Stomach (tissue), 4 donors: ENCODE results near the gene CSTF2.

Experiments used
- EP300 ChIP-seq: sonication (generic); formaldehyde crosslinking; IDR thresholded peaks from one replicate; pipeline ENCODE4 v1.6.1; 2017; ENCODE audit warnings: antibody characterized with exemption
- POLR2A ChIP-seq, 4 donors: fragments of 450-650 bp; IDR thresholded peaks; one replicate each; pipeline ENCODE4 v1.6.1; 2016; ENCODE audit warnings: antibody characterized with exemption in 4 of 4, control low read depth in 2 of 4, mild to moderate bottlenecking in 1 of 4, moderate library complexity in 1 of 4
- POLR2AphosphoS5 ChIP-seq, 3 donors: sonication (generic); formaldehyde crosslinking; IDR thresholded peaks; one replicate each; pipeline ENCODE4 v1.6.1; 2016; ENCODE audit warnings: antibody characterized with exemption in 3 of 3
- TF ChIP-seq, protein P1 (sequence below), 7 experiments: fragments of 450-650 bp in 4 of 7; fragments of 200-600 bp in 3 of 7; sonication (generic) in 3 of 7; IDR thresholded peaks; one replicate each; pipeline ENCODE4 v1.5.1; 2016 to 2019; ENCODE audit warnings: antibody characterized with exemption in 7 of 7, control low read depth in 2 of 7, mild to moderate bottlenecking in 1 of 7

DNA sequence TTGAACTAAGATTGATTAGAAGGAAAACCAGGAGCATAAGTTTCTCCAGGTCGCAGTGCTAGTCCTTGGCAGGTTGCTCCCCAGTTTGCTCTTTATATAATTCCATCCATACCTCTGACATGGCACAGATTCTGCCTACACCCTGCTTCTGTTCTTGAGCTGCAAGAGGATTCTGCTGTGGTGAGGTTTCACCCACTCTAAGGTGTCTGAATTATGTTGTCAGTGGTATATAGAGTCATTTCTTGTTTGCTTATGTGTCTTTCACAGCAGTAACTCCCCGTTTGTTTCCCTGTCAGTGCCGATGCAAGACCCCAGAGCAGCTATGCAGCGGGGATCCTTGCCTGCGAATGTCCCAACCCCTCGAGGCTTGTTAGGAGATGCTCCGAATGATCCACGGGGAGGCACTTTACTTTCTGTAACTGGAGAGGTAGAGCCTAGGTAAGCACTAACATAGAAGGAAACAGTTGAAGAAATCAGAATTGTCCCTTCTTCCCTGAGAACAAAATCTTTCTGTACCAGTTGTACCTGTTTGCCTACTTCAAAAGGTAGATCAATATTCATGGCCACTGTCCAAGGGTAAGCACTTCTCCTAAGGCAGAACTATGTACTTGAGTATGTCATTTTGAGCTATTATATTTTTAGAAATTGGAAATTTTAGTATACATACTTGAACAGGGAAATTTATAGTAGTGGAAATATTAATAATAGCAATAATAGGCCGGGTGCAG, 11.2 kb downstream of the CSTF2 start:
- TF ChIP-seq POLR2AphosphoS5 (IDR thresholded peaks at IDR 0.05) (no peak), POLR2A (IDR thresholded peaks at IDR 0.05) (no peak), EP300 (no peak)
- TF ChIP-seq, protein P1, sequence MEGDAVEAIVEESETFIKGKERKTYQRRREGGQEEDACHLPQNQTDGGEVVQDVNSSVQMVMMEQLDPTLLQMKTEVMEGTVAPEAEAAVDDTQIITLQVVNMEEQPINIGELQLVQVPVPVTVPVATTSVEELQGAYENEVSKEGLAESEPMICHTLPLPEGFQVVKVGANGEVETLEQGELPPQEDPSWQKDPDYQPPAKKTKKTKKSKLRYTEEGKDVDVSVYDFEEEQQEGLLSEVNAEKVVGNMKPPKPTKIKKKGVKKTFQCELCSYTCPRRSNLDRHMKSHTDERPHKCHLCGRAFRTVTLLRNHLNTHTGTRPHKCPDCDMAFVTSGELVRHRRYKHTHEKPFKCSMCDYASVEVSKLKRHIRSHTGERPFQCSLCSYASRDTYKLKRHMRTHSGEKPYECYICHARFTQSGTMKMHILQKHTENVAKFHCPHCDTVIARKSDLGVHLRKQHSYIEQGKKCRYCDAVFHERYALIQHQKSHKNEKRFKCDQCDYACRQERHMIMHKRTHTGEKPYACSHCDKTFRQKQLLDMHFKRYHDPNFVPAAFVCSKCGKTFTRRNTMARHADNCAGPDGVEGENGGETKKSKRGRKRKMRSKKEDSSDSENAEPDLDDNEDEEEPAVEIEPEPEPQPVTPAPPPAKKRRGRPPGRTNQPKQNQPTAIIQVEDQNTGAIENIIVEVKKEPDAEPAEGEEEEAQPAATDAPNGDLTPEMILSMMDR (IDR thresholded peaks at IDR 0.05): no peak
